Right forelimb (tissue), 1 donor: Measurements from ENCODE around the gene FEM1B.

Source experiments
- DNase-seq: peaks from one replicate; pipeline ENCODE4 v3.0.0-alpha.2; 2018

The FEM1B gene

DNA sequence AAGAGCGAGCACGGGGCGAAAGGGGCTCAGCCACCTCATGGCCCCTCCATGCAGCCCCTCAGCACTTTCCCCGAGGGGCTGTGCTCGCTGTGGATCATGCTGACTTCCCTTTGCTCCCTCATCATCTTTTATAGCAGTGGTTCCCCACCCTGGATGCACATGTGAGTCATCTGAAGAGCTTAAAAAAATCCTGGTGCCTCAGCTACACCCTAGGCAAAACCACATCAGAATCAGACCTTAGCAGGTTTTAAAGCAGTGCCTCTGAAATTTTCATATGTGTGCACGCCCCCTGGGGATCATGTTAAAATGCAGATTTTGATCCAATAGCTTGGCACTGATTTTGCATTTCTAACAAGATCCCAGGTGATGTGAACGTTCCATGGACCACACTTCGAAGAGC is 50.9 kb downstream of the FEM1B start:
- no peak for DNase-seq

DNA sequence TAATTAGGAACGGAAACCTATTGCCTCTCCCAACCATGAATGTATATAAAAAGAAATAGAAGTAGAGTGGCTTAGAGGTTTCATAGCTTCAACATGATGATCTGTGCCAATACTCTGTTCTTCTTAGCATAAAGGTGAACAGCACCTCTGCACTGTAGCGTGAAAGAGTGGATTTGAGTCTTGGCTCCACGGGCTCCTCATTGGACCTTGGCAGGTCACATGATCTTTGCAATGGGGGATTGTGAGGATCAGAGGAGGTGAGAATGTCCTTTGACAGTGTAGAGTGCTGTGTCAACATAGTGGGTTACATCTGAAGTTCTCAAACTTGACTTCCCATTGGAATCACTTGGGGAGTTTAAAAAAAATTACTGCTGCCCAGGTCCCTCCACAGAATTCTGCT is 51.4 kb downstream of the FEM1B start:
- no peak for DNase-seq

DNA sequence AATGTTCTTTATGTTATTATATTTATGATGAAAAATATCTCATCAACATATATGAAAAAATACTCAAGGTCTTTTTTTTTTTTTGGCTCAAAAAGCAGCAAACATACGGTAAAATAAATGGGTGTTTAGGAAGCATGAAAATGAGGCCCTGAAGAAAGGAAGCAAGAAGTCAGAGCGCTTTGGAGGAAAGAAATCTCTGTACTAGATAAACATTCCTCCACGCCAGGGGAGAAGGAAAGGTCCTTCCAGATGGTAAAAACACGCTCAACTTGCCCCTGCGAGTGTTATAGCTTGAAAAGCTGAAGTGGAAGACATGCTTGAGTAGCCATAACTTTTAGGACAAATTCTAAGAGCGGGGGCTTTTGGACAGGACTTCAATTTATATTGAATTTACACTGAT is 52.9 kb downstream of the FEM1B start:
- DNase-seq, result no peak

DNA sequence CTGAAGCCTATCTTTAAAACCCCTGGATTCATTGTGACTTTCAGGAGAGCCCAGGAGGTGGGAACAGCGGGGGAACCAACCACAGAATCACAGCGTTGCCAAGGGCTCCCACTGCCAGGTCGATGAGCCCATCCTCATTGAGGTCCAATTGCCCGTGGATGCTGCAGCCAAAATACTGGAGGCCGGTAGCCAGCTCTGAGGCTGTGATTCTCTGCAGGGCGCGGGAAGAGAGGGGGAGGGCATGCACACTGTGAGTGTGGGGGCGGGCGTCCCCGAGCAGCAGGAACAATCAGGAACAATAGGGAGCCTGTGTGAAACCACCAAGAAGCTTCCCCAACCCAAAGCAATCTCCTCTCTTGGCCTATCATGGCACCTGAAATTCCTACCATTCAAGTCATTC is 53.4 kb downstream of the FEM1B start:
- DNase-seq, result no peak

DNA sequence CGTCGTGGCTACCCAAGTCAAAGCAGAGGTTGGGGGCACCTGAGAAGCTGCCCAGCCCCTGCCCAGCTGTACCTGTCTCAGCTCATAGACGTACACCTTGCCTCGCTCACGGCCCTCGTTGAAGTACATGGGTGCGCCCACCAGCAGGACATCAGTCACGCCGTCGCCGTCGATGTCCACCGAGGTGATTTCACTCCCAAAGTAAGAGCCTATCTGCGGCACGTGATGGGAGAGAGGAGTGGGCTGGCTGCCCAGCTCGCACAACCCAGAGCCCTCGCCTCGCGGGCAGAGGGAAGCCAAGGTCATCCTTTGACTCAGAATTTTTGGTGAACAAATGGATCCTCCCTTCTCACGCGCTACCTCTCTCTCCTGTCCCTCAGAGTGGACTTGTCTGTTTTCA is 54.7 kb downstream of the FEM1B start:
- no peak for DNase-seq

DNA sequence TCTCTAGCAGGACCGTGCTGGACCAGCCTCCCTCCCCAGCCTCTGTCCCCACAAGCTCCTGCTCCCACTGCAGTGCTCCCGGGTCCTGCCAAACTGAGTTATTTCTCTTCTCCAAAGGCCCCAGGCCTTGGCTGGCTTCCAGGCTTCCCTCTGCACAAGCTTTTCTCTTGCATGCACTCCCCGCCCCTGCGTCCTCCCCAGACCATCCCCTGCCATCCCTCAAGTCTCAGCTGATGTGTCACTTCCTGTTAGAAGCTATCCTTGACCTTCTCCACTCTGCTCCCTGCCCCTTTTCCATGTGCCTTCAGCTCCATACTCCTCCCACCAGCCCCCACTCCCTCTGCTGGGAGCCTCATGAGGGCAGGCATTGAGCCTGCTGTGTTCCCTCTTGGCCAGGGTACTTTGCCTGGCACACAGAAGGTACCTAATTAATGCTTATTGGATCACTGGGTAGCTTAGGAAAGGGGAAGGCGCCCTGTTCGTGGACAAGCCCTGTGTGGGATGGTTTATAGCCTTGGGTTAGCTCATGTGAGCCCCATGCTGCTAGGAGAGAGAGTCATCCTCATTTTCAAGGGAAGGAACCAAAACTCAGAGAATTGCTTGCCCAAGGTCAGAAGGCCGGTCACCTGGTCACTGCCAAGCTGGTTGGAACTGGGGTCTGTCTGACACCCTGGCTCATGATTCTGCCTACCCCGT is 56.4 kb downstream of the FEM1B start:
- DNase-seq, result no peak

DNA sequence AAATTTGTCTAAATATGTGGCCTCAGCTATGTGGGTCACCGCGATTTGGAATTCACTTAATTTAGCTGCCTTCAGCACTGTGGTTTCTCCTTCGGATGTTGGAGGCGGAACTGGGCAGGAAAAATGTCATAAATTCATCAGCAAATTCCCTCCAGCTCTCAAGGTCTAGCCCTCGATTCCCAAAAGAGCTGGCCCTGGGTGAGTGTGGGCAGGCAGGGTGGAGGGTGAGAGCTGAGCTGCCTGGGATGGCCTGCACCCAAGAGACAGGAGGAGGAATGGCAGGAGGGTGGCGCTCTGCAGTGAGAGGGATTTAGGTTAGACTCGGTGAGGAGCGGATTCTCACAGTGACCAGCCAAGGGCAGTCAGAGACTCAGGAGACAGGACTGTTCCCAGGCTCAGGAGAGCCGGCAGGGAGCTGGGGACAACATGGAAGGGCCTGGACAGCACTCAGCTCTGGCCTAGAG is 57.1 kb downstream of the FEM1B start:
- DNase-seq, result no peak

DNA sequence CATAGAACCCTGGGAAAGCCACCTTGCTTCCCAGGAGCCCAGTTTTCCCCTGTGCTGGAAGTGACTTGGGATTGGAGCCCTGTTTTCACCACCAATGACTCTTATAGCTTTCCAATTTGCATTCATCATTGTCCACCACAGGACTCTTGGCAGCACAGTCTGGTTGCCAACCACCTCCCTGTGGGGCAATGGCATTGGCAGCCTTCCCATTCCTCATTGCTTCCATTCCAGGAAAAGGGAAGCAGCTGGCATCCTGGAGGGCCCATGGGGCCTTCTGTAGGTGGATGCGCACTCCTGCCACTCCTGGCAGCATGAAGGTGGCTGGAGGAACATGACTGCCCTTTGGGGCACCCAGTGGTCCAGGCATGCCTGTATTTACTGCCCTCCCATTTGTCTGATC is 57.7 kb downstream of the FEM1B start:
- no peak for DNase-seq

DNA sequence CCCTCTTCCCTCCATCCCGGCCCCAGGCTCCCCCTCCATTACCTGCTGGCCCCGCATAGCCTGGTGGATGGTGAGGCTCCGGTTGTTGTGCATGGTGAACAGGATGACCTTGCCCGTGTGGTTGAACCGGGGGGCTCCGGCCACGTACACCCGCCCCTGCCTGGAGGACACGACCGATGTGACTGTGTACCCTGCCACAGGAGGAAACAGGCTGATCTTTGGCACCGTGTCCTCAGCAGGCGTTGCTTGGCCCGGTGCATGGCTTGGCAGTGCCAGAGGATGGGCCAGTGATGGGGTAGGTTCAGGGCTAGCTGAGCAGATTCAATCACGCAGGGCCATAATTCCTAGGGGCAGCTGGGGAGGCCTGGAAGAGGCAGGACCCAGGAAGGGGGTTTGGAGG is 58.1 kb downstream of the FEM1B start:
- no peak for DNase-seq

DNA sequence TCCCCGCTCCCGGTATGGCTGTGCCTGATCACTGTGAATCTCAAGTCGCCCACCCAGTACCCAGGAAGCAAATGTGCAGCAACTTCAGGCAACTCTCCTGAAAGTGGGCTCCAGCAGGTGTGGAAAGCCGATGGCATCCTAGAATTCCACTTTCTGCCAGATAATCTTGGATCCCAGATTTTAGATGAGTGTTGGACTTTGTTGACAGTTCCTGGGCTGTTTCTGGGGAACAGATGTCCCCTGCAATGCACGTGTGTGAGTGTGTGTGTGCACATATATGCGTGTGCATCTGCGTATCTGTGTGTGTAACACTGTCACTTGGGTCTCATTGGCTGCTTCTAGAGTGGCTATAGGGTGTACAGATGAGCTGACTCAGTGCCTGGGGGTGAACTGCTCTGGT is 59.0 kb downstream of the FEM1B start:
- DNase-seq, result no peak

DNA sequence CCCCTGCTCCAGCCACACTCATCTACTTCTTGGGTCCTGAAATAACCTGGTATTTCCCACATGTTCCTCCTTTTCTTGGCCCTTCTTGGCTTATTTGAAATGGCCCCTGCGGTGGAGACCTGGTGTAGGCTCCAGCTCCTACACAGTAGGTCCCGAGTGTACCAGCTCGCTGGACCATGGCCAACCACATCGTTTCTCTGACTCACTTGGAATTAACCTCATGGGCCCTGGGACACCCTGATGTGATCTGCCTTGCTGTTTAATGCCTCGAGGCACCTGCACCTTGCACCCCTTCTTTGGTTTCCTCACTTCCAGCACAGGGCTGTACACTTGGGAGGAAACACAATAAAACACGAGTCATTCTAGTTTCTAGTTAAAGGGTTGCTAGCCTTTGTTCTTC is 60.3 kb downstream of the FEM1B start:
- DNase-seq, result no peak

DNA sequence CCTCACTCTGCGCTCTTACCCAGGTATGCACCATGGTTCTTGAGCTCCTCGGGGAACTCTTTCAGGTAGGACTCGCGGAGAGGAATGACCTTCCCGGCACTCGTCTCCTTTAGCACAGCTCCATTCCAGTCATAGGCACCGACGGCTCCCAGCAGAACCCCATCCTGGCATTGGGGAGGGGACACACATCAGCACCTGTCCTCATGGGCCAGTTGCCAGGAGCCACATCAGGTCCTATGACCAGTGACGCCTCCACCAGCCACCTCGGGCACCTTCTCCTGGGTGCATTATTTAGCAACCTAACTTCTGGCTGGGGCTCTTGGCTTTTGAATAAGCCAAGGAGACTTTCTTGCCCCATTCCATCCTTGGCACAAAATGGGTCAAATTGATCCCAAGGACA is 61.9 kb downstream of the FEM1B start:
- no peak for DNase-seq

DNA sequence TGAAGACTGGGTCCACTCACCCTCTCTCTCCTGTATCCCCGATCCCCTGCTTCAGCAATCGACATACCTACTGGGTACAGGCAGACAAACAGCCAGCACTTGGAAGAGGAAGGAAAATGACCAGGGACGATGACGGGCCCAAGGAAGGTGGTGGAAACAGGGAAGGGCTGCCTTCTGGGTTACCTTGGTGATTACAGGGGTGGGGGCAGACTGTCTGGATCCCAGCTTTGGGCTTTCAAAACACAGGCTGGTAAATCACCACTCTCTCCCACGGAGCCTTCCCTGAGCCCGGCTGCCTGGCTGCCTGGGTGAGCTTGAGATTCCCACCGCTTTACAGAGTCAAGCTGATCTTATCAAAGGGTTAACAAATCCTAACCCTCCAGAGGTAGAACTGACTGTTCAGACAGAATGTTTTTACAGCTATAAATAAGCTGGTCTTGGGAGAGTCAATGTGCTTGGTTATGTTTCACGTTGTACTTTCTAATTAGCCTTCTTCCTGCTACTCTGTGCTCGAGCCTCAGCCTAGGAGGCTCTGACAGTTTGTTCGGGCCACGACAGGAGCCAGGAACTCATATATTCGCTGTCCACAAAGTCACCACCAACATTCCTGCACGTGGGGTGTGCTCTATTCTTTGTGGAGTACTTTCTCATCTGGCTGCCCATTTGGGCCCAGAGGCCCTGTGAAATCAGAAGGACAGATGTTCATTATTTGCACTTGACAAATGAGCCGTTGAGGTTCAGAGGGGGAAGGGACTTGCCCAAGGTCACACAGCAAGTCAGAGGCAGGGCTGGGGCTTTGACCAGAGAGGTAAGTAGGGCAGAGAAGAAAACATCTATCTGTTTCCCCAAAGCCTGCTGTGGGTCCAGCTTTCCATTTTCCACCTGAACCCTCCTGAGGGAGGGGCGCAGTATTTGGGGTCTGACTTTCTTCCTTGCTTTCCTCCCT is 63.5 kb downstream of the FEM1B start:
- DNase-seq, result no peak

DNA sequence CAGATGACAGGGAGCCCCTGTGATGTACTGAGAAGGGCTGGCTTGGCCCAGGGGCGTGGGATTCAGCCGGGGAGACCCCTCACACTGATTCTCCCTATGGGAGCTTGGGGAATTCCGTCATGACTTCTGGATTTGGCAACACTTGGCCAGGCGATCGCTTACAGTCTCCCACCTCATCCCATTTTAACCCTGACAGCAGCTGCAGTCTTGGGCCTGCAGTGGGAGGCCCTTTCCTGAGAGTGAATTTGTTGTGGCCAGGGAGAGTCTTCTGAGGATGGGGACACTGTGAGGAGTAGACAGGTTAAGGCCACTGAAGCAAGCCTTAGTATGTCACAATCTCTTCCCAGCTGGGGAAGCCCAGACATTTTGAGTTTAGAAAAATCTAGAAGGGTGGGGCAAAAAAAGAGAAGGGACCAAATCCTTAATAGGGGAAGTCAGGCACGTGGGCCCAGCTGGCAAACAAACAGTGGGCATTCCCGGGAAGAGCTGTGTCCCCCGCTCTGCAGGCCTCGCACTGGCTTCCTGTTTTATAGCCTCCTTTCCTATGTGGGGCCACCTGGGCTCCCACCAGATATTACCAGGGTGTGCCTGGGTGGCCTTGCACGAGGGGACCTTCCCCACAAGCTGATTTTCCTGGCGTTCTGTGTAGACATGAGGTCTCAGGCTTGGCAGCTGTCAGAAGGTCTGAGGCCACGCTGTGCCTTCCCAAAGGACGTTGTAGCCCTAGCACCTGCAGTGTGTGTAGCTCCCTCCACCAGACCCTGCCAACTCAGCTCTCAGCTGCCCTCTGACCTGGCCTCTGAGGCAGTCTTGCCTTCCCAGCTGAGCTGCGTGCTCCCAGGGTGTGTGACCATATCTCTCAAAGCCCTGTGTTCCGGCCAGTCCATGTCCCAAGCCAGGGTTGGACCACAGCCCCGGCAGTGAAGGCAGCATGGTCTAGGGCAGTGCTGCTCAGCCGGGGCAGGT is 64.5 kb downstream of the FEM1B start:
- DNase-seq, result no peak

DNA sequence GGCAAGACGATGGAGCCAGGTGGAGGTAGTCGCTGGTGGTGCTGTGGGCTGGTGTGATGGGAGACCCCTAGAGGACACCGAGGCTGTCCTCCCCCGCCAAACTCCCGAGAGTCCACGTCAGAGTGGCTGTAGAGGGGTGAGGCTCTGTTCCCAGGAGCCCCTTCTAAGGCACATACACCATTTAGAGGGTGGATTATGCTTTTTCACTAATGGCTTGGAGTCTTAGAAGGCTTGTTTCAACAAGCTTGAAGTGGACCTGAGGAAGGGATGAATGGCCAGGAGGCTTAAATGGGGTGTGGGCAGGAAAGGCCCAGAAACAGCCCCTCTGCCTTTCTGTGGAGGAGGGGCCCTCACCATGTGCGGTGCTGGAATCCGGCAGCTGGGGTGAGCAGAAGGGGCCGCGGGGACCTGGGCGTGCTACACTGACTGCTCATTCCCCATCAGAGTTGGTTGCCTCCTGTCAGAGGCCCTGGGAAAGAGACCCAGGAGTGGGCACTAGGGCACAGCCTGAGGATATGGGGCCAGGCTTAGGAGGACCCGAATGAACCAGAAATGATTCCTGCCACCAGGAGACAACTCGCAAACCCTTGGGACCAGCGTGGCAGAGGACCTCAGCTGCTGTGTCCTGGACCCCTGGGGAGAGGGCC is 66.2 kb downstream of the FEM1B start:
- no peak for DNase-seq

DNA sequence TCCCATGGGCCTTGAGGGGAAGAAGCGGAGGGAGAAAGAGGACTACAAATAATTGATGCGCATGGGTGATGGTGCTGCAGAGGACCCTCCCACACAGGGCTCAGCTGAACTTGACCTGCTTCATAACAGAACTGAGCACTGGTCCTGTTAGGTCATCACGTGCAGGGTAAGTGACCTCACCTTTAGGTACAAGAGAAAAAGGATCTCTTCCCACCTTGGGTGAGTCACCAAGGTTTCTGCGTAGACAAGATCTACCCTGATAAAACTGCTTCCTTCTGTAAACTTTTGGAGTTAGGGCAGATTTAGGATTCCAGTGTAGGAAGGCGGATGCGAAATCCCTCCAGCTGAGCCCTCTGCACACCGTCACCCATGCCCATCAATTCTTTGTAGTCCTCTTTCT is 67.1 kb downstream of the FEM1B start:
- DNase-seq, result no peak
